ENCODE measurements around the gene DCHS1.

DCHS1 gene

DNA sequence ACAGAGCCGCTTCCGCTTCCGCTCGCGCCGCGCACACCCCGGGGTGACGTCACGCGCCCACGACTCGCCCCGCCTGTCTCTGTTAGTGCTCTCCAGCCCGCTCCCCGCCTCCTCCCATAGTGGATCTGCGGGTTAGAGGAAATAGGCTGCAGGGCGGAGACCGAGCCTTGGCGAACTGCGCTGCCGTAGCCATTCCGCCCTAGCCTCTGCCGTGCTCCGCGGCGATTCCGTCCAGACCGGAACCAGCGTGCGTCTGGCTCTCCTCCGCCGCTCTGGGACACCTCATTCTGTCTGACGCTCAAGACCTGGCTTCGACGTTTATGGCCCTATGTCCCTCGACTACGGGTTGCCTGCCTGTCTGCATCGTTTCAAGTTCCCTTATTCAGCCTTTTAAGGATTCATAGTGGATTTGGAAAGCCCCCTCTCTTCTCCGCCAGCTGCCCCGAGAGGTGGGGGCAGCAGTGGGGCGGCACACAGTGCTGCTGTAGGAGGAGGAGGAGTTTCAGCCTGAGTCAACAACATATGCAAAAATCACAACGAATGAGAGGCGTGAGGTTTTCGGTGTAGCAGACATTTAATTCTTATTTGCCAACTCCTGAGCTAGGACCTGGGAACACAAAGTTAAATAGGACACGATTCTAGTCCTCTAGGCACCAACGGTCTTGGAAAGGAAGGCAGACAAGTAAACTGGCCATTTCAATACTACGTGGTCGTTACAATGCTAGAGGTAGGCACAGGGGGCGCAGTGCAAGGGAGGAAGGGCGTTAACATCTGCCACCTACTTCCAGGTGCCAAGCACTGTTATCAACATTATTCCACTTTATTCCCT, 43.2 kb downstream of the DCHS1 start, which contains the start of gene TAF10:
Gene TAF10, minus strand, starts transcription at position 4 of the 829 bp plus-strand sequence. CDS start 27 bp downstream, outside the sequence.
- peak; percentile 92 for DNase-seq (ENCODE audit: low read depth)

DNA sequence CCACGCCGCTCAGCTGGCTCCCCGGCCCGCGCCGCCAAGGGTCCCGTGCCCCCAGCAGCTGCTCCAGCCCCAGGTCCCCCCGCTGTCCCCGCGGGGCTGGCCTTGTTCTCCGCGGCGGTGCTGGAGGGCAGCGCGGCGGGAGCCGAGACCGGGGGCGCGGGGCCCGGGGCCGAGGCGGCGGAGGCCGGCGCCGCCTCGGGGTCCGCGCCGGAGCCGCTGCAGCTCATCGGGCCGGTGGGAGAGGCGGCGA, 43.7 kb downstream of the DCHS1 start:
- no peak for DNase-seq (ENCODE audit: low read depth)

DNA sequence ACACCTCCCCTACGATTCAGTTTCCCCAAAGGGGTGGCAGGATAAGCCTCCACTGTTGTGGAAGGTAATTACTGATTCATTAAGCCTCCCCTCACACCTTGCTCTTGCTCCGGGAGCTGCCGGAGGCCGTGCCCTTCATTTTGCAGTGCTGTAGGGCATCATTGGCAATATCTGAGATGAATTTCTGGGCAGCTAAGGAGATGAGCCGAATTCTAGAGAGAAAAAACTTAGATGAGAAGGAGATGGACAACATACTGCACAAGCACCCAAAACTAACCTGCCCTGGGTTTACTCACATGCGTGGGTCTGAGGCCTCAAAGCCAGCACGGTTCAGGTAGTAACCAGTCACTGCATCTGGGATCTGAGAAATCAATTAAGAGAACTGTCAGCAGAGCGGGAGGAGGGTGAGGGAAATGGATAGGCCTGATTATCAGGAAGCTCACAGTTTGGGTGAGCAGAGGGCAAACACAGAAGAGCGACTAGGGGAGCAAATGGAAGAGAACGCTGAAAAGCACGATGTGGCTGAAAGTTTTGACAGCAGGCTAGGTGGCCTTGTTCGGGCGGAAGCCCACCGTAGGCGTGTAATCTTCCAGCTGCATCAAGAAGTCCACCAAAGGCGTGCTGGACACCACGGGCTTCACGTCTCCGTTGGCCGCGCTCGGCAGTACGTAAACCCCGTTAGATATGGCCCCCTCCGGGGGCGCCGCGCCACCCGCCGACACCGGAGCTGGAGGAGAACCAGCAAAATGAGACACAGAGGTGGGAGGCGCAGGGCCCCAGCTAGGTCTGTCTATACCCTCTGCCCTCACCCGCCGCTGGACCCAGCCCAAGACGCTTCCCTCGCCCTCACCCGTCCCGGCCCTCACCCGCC, 44.3 kb downstream of the DCHS1 start:
- no peak for DNase-seq (ENCODE audit: low read depth)

DNA sequence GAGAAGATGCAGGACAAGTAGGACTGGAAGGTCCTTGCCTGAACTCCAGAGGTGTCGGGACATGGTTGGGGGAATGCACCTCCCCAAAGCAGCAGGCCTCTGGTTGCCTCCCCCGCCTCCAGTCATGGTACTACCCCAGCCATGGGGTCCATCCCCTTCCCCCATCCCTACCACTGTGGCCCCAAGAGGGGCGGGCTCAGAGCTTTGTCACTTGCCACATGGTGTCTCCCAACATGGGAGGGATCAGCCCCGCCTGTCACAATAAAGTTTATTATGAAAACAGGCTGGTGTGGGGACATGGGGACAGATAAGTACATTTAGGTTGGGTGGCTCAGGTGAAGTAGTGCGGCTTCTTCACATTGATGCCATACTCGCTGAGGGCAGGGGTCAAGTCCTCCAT, 45.0 kb downstream of the DCHS1 start:
- DNase-seq (ENCODE audit: low read depth), result no peak

DNA sequence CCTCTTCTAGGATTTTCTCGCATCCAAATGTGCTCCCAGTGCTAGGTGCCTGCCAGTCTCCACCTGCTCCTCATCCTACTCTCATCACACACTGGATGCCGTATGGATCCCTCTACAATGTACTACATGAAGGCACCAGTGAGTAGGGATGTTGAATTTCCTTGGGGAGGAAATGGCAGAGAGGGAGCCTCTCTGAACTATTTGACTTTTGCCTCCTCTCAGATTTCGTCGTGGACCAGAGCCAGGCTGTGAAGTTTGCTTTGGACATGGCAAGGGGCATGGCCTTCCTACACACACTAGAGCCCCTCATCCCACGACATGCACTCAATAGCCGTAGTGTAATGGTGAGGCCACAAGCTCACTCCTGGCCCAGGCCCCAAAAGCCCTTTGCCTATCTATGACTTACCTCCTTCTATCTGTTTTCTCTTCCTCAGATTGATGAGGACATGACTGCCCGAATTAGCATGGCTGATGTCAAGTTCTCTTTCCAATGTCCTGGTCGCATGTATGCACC, 46.0 kb downstream of the DCHS1 start:
- DNase-seq (ENCODE audit: low read depth), result no peak

DNA sequence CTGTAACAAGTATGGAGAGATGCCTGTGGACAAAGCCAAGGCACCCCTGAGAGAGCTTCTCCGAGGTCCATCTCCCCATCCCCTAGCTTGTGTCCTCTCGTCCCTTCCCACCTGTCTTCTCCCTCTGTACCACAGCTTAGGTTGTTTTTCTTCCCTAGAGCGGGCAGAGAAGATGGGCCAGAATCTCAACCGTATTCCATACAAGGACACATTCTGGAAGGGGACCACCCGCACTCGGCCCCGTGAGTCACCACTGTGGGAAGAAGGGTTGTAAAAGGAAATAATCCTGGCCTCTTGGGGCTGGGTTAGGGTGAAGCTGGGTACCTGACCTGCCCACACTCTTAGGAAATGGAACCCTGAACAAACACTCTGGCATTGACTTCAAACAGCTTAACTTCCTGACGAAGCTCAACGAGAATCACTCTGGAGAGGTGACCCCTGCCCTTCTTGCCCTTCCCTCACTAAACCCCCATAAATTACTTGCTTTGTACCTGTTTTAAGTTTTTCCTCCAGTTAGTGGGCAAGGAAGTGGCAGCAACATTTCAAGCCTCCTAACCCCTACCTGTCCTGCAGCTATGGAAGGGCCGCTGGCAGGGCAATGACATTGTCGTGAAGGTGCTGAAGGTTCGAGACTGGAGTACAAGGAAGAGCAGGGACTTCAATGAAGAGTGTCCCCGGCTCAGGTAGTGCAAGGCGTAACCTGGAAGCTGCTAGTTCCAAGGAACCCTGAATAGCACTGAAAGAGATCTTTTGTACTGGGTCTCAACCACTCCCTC, 46.7 kb downstream of the DCHS1 start:
- DNase-seq (ENCODE audit: low read depth), result no peak

DNA sequence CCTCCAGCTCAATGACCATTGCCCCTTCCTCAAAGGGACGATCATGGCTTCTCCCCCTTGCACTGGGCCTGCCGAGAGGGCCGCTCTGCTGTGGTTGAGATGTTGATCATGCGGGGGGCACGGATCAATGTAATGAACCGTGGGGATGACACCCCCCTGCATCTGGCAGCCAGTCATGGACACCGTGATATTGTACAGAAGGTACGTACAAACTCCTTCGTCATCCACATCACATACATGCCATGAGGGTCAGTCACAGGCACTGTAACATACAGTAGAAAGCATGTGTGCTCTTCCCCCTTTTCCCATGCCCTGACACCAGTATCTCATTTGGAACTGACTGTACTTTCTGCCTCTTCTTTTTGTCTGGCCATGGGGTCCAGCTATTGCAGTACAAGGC, 47.6 kb downstream of the DCHS1 start:
- DNase-seq (ENCODE audit: low read depth), result no peak

DNA sequence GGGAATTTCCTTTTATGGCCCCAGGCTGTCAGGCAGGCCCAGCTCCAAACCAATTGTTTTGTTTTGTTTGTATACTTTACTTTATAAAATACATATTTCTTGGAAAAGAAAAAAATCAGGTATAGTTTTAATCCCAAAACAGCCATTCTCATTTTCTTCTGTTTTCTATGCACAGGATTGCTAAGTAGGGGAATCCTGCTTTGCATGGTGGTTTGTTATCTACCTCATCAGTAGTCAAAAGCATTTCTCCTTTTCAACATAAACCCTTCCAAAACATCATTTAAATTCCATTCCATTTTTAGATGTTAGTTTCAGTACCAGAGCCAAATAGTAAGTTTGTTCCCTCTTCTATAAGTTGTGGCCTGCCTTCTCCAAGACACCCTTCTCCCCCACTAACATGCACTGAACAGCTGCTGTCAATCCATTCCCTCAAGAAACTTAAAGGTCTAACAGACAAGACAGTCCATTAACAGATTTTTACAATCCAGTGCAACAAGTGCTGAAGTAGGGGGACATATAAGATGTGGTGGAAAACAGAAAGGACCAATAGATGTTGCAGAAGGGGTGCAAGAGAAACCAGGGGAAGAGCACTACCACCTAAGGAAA, 48.3 kb downstream of the DCHS1 start:
- no peak for DNase-seq (ENCODE audit: low read depth)

DNA sequence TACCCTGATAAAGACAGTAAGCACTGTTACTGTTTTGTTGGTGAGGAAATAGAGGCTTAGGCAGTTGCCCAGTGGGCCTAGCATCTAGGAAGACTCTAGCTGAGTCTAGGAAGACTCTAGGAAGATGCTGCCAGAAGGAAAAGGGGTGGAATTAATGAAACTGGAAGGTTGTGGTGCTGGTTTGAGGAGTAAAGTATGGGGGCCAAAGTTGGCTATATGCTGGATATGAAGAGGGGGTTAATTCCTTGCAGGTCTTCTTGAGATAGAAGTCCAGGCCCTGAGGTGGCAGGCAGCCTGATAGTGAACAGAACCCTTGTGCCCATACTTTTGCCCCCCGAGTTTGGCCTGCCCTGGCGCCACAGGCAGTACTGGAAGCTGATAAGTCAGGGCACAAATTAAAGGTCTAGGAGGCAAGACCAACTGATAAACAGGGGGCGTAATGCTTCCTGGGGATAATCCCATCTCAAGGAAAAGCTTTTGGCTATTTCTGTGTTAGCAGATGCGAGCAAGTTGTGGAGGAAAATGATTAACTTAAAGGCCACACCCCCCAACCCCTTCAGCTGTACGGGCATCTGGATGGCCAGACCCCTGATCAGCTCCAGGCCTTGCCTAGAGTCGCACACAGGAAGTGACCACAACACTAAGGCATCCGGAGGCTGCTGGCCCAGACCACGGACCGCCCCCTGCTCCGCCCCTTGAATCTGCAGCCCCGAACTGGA, 49.0 kb downstream of the DCHS1 start:
- DNase-seq (ENCODE audit: low read depth), result peak; percentile 29

DNA sequence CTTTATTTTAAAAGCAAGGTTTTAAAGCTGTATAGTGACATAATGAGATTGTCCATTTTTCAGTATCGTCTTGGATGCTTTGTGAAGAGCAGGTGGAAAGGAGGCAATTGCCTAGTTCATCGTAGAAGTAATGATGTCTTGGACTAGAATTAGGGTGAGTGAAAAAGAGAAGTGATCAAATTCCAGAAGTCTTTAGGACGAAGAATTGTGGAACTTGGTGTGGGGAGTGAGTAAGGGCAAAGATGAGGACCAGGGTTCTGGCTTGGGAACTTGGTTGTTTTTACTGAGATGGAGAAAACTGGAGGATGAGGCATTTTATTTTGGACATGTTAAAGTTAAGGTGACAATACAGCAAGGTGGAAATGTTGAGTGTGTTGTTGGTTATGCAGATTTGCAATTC, 50.8 kb downstream of the DCHS1 start:
- no peak for DNase-seq (ENCODE audit: low read depth)

DNA sequence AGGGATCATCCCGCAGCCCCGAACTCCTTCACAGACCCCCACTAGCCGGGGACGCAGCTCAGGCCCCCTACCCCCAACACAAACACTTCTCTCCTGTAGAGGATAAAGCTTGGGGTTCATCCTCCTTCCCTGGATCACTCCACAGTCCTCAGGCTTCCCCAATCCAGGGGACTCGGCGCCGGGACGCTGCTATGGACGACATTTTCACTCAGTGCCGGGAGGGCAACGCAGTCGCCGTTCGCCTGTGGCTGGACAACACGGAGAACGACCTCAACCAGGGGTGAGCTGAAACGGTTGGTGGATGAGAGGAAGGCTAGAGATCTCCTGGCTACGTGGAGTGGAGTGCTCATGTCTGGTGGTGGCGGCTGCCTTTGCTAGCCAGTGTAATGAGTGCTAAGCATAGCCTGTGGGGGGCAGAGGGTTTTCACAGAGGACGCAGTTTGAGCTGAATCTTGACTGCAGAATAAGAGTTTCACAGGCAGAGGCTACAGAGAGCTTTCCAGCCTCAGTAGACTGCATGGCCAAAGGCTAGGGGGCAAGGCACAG, 51.5 kb downstream of the DCHS1 start:
- peak; percentile 29 for DNase-seq (ENCODE audit: low read depth)

DNA sequence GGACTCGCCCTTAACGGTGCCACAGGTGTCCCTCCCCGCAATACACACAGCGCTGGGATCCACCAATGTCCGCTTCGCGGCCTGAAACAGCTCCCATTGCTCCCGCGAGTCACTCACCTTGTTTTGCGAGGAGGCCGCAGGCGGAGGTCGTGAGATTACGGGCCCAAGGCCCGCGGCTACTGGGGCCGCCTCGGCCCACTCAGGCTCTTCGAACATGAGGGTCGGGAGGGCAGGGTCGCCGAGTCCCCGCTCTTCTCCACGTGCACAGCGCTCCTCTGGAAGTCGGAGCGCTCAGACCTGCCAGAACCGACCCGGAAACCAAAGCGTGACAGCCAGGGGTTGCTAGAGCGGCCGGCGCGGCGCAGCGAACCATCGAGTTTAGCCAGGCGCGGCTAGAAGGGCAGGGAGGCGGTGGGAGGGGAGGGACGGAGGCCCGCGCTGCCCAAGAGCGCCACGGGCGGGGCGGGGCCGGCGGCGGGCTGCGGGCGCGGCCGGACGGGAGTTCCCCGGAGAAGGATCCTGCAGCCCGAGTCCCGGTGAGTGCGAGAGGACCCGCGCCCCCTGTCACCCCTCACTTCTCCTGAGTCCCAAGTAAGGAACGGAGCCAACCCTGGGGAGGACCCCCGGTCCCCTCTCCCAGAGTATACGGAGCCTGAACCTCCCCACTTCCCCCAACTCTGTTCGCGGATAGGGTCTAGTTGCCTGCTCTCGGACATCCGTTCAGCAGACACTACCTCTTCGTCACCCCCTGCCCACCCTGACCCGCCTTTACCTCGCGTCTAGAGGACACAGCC, 52.1 kb downstream of the DCHS1 start, which contains the start of the genes ILK and RRP8:
Gene ILK, plus strand, starts transcription at position 488 of the 794 bp plus-strand sequence. CDS start 498 bp downstream, outside the sequence.
Gene RRP8, minus strand, starts transcription at position 330 of the 794 bp plus-strand sequence. Its CDS starts 114 bp downstream, at position 216.
- DNase-seq (ENCODE audit: low read depth), result peak; percentile 84

DNA sequence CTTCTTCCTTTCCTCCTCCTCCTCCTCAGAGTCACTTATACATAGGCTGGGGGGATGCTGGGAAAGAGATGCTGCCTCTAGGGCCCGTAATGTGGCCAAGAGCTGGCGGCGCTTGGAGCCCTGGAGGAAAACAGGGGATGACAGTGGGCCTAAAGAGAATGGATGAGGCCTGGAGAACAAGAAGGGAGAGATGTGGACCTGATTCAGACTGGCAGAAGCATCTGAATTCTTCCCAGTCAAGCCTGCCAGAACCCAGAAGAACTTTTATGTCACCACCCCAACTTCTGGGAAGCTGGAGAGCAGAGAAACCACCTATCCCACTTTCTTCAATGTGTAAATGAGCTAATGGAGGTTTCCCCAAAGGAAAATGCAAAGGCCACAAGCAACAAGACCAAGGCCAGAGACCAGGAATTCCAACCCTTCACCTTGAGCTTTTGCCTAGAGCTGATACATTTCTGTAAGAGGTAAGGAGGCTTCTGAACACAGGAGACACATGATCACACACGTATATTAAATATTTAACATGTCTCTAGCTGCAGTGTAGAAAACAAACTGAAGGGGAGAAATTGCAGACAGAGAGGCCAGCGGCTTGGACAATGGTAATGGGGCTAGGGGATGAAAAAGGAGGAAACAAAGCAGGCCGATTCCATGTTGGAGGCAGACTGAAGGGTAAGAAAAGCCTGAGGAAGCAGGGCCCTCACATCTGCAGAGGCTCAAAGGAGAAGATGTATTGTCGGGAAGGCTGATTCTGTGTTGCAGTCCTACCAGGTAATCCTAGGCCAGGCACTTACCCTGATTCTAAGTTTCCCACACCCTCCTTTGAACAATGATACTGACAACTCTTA, 53.3 kb downstream of the DCHS1 start:
- DNase-seq (ENCODE audit: low read depth), result no peak

DNA sequence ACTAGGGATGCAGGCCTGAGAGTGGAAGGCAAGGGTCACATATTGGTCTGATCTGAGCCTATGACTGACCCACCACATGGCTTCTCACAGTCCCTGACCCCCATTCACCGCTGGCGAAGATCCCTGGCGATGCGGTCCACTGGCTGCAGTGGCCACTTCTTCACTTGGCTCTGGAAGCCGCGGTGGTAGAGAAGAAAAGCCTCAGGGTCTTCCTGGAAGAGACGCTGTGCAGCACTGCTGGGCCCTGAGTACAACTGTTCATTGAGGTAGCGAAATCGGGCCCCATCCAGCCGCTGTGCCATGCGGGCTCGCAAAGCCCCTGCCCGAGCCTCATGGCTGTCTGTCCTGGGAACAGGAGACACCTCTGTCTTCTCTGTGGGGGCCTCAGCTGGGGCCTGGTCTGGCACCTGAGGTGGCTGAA, 54.6 kb downstream of the DCHS1 start:
- DNase-seq (ENCODE audit: low read depth), result no peak

DNA sequence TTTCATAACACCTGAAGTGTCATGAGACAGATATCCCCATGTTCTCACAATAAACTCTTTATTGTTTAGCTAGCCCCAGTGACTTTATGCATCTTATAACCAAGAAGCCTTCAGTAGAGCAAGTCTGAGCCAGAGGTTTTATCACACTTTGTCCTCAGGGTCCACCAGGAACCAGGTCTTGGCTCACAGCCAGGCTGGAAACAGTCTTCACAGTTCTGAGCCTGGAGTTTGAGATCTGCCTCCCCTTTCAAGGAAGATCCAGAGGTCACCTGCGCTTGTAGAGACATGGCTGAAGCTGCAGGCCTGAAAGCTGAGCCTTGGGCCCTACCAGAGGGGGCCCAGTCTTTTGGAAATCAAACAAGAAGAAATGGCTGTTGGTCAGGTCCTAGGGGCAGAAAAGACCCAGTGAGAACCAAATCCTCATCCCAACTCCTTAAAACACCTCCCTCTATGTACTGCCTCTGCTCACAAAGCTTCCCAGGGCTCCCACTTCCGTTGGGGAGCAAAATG, 55.7 kb downstream of the DCHS1 start:
- DNase-seq (ENCODE audit: low read depth), result no peak

DNA sequence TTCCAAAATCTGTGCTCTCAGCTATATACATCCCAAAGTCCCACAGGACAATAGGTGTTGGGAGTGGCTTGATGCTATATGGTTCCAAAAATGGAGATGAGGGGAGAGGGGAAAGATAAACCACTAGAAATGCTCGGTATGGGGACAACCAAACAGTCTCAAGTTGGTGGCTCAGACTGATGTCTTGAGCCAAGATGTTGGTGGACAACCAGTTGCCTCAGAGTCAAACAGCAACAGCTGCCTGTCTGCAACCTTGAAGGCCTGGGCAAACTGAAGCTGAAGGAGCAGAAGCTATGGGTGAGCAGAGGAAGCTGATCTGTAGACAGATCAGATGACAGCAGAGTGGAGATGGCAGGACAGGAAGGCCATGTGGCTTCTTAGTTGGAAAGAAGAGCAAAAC, 56.2 kb downstream of the DCHS1 start:
- DNase-seq (ENCODE audit: low read depth), result no peak

DNA sequence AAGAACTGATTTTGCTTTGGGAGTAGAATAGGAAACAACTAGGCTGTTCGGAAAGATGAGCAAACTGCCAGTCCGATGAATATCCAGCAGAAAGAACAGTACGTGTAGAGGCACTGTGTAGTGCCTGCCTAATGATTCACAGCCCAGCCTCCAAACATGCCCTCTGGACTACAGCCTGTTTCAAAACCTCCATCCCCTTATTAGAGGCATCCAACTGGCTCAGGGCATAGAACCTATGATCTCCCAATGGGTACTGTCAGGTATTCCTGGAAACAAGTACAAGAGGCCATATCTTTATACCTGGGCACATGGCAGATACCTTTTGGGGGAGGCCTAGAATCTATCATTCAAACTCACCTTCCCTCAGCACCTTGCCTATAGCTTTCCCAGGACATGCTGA, 57.1 kb downstream of the DCHS1 start:
- no peak for DNase-seq (ENCODE audit: low read depth)

DNA sequence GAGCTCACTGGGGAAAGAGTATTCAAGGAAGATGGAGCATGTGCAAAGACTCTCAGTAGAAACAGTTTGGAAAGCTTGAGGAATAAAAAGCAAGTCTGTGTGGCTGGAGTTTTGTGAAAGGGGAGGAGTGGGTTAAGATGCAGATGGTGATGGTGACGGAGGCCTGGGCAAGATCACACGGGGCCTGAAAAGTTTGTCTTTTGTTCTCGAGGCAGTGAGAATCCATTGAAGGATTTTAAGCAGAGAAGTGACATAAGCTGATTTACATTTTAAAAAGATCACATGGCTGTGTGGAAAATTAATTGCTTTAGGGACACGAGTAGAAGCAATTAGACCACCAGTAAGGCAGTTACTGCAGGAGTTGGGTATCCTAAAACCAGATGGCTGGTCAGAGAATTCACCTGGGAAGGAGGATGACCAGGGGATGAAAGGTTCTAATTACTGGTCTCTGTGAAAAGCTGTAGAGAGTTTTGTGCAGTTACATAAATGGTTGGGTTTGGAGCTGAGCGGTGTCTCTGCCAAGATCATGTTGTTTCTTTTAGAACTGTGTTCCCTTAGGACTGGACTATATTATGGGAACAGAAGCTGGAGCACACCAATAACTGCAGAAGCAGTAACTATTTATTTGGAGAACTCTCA, 59.3 kb downstream of the DCHS1 start:
- DNase-seq (ENCODE audit: low read depth), result no peak
